BJ (cell line): ENCODE data around the gene SLC34A3. TPM values are rescaled to one million over a fixed set of nuclear protein-coding genes. Genes with fewer than 3 reads are reported as not detected.
"Not testable (repeated sequence)": the region's sequence is repeated elsewhere in the genome, so short reads cannot be mapped to it uniquely, and the experiment has no call there.

Source experiments
- CTCF ChIA-PET: fragments of 350-600 bp; formaldehyde crosslinking; extraction: SDS; loops from one replicate; lab custom pipeline; 2021; ENCODE audit warnings: antibody characterized with exemption, inconsistent platforms; lab: Yijun Ruan, JAX
- POLR2A ChIA-PET: fragments of 300-600 bp; sonication (Branson Sonifier 250); formaldehyde crosslinking; extraction: SDS; loops from one replicate; lab custom pipeline; 2021; ENCODE audit warnings: antibody characterized with exemption; lab: Charles Lee
- DNase-seq: peaks from one replicate; pipeline ENCODE4 v3.0.0-alpha.2; 2011; ENCODE audit warnings: low read depth
- H3K27me3 ChIP-seq: 2 replicates; pipeline ENCODE4 v1.6.0; 2011; ENCODE audit warnings: low read length; ENCODE audit not compliant: control insufficient read depth, insufficient read depth
- H3K36me3 ChIP-seq: 2 replicates; pipeline ENCODE4 v1.5.1; 2011; ENCODE audit warnings: low read length; ENCODE audit not compliant: control insufficient read depth, insufficient read depth
- H3K4me3 ChIP-seq: 2 replicates; pipeline ENCODE4 v1.5.1; 2011; ENCODE audit warnings: low read depth, mild to moderate bottlenecking, control low read depth, low read length
- CTCF ChIP-seq: IDR thresholded peaks from 2 replicates; pipeline ENCODE4 v1.5.1; 2011; ENCODE audit warnings: low read depth, mild to moderate bottlenecking, control low read depth, inconsistent platforms, low read length, moderate library complexity; ENCODE audit not compliant: insufficient read depth
- polyA plus RNA-seq: library from polyadenylated mRNA; depleted of rRNA; stranded (reverse); fragments of >200 nt; gene quantifications from 2 replicates; pipeline ENCODE4 v1.2.3, GENCODE V29; 2011

SLC34A3 gene
- polyA plus RNA-seq, 1 experiment = not detected

- no peak for TF ChIP-seq CTCF
- DNase-seq = peak; percentile 99
- Histone ChIP-seq H3K36me3 (peaks cover 11% of the 10 kb centered on the region), H3K27me3 (no peaks in the 10 kb centered on the region), H3K4me3 (peak within 1 kb of the TSS; percentile 97)
- CTCF ChIA-PET = interaction anchor here (0.7 to 2.5 kb wide), 7 partner anchors 13 to 212 kb away, joined by 3 to 13 read pairs (median 4); partner anchors contain the start of genes NPDC1 and RNF224
- POLR2A ChIA-PET = interaction anchor here (0.6 kb wide), 4 partner anchors 8 to 113 kb away, joined by 3 to 4 read pairs (median 3); no protein-coding TSS in a partner anchor
Observed at GRCh38 chr9:137240841-137241489, 10.3 kb downstream of the SLC34A3 start, which contains the start of gene TUBB4B. Gene TUBB4B (plus strand): TSS chr9:137241287. CDS start chr9:137241361, 74 bp downstream.

GRCh38 chr9:137241490-137242268, 11.0 kb downstream of the SLC34A3 start:
- H3K27me3 ChIP-seq = no peaks in the 10 kb centered on the region
- ChIA-PET POLR2A (interaction anchor here (1.4 kb wide), 1 partner anchor 13 kb away, joined by 4 read pairs; the partner anchor contains the start of gene NELFB), CTCF (interaction anchor here (1.0 to 2.5 kb wide), 7 partner anchors 10 to 195 kb away, joined by 3 to 13 read pairs (median 5); partner anchors contain the start of genes NPDC1, RNF224 and STPG3)
- H3K36me3 ChIP-seq = peaks cover 11% of the 10 kb centered on the region
- peak overlapping the region; percentile 97 for H3K4me3 ChIP-seq
- no peak for DNase-seq
- no peak for TF ChIP-seq CTCF

- ChIA-PET CTCF (interaction anchor here (1.0 to 1.7 kb wide), 6 partner anchors 9 to 300 kb away, joined by 3 to 6 read pairs (median 4); partner anchors contain the start of genes NELFB, RNF224 and STPG3), POLR2A (interaction anchor here (1.4 kb wide), 1 partner anchor 12 kb away, joined by 4 read pairs; the partner anchor contains the start of gene NELFB)
- TF ChIP-seq CTCF = no peak
- DNase-seq = no peak
- no peaks in the 10 kb centered on the region for H3K27me3 ChIP-seq
- peak overlapping the region; percentile 97 for H3K4me3 ChIP-seq
- H3K36me3 ChIP-seq = peaks cover 11% of the 10 kb centered on the region
Observed at GRCh38 chr9:137242269-137243203, 11.8 kb downstream of the SLC34A3 start.

- H3K4me3 ChIP-seq, DNase-seq, H3K27me3 ChIP-seq: not testable (repeated sequence)
- ChIA-PET CTCF (interaction anchor here (1.0 to 1.7 kb wide), 5 partner anchors 8 to 300 kb away, joined by 3 to 5 read pairs (median 3); partner anchors contain the start of genes NELFB, RNF224 and STPG3), POLR2A (interaction anchor here (1.4 kb wide), 1 partner anchor 11 kb away, joined by 4 read pairs; the partner anchor contains the start of gene NELFB)
- H3K36me3 ChIP-seq = peaks cover 11% of the 10 kb centered on the region
Observed at GRCh38 chr9:137243266-137243625, 12.5 kb downstream of the SLC34A3 start.
